DMS114 treated with DMSO at 0.1 percent for 48 hours (cell line): ENCODE results near the gene SKIDA1.

Experiments
- DNase-seq: peaks from one replicate; lab custom pipeline; 2025; ENCODE audit not compliant: unreplicated experiment; lab: John Stamatoyannopoulos, UW

Gene SKIDA1

GRCh38 chr10:21487416-21488180 lies 37.9 kb downstream of the SKIDA1 start:
- DNase-seq = no peak

- DNase-seq = no peak
Measured at GRCh38 chr10:21482821-21483220, 42.7 kb downstream of the SKIDA1 start.

GRCh38 chr10:21481407-21481806 lies 44.1 kb downstream of the SKIDA1 start:
- no peak for DNase-seq

- DNase-seq = no peak
Measured at GRCh38 chr10:21479570-21480315, 45.7 kb downstream of the SKIDA1 start.

- DNase-seq = no peak
Measured at GRCh38 chr10:21475393-21475792, 50.1 kb downstream of the SKIDA1 start.

GRCh38 chr10:21473541-21473940 lies 51.9 kb downstream of the SKIDA1 start:
- no peak for DNase-seq

- no peak for DNase-seq
Measured at GRCh38 chr10:21473135-21473534, 52.3 kb downstream of the SKIDA1 start.

GRCh38 chr10:21468086-21468485 lies 57.4 kb downstream of the SKIDA1 start:
- DNase-seq = no peak

GRCh38 chr10:21467633-21468032 lies 57.8 kb downstream of the SKIDA1 start:
- no peak for DNase-seq

GRCh38 chr10:21464134-21464533 lies 61.3 kb downstream of the SKIDA1 start:
- no peak for DNase-seq
